ENCODE results near the gene VWA5B2. TPM values are rescaled to one million over a fixed set of nuclear protein-coding genes. Genes with fewer than 3 reads are reported as not detected.
A peak's percentile ranks its signal among the peaks of the same experiment; 100 is the strongest.

The VWA5B2 gene
- total and polyA plus RNA-seq, 2 experiments from 2014 or later, result 0.66 TPM; not detected in 1

- H3K4me1 ChIP-seq (ENCODE audit: insufficient read depth), result no peaks in the 10 kb centered on the region
- H3K9me3 Mint-ChIP-seq, result no peaks in the 10 kb centered on the region
- no peak overlapping the region for H3K4me3 Mint-ChIP-seq
- no peak overlapping the region for H3K27ac Mint-ChIP-seq
- H3K4me1 Mint-ChIP-seq, result peaks cover 7% of the 10 kb centered on the region; the same call in 1 of the 3 replicates
- H4K20me1 ChIP-seq (replicated peaks; ENCODE audit: insufficient read depth), result no peaks in the 10 kb centered on the region
- ATAC-seq (peak; percentile 78), DNase-seq (ENCODE audit: low spot score) (peak; percentile 91)
- H3K27me3 Mint-ChIP-seq (ENCODE audit: insufficient read depth, low read depth, poor library complexity), result peaks cover 8% of the 10 kb centered on the region
- H3F3A ChIP-seq (replicated peaks; ENCODE audit: low read depth), result no peaks in the 10 kb centered on the region
- TF ChIP-seq POLR2AphosphoS5 (IDR thresholded peaks at IDR 0.05; ENCODE audit: low read depth) (no peak), CTCF (conservative IDR thresholded peaks at IDR 0.05; ENCODE audit: low read depth in 2 of 2) (peak; percentile 82 to 88), STAT1 (IDR thresholded peaks at IDR 0.05; ENCODE audit: unreplicated experiment) (no peak), ZNF331 (CRISPR knock-in tag; IDR thresholded peaks at IDR 0.05; ENCODE audit: low read depth) (no peak), ZNF462 (CRISPR knock-in tag; IDR thresholded peaks at IDR 0.05) (0 out of 2 replicates have a peak, but pooled peaks have one; percentile 18), ETS1 (IDR thresholded peaks at IDR 0.05) (no peak), ZNF114 (CRISPR knock-in tag; IDR thresholded peaks at IDR 0.05) (no peak), JUNB (IDR thresholded peaks at IDR 0.05; ENCODE audit: unreplicated experiment) (no peak), NANOG (IDR thresholded peaks at IDR 0.05; ENCODE audit: borderline replicate concordance) (no peak)
- H3K27ac ChIP-seq (ENCODE audit: low read depth), result no peak overlapping the region
- no peaks in the 10 kb centered on the region for H3K79me2 ChIP-seq (replicated peaks; ENCODE audit: insufficient read depth)
- no peaks in the 10 kb centered on the region for H3K9me2 ChIP-seq (ENCODE audit: insufficient read depth)
- no peaks in the 10 kb centered on the region for H3K36me3 ChIP-seq (ENCODE audit: insufficient read depth)
- H3K27me3 ChIP-seq (ENCODE audit: insufficient read depth), result no peaks in the 10 kb centered on the region
- no peaks in the 10 kb centered on the region for H3K36me3 Mint-ChIP-seq (ENCODE audit: low read depth)
- no peak overlapping the region for H3K4me3 ChIP-seq
- no peak overlapping the region for H2AFZ ChIP-seq
- no peak overlapping the region for H3K4me2 ChIP-seq
Observed at GRCh38 chr3:184289426-184289938, 60.1 kb downstream of the VWA5B2 start.
